GM18502 (cell line): ENCODE data around the gene KCNQ1OT1.

Experiments
- ATAC-seq: cut with Tn5 transposase; IDR thresholded peaks from one replicate; pipeline ENCODE4 v1.9.1; 2021; ENCODE audit warnings: mild to moderate bottlenecking; ENCODE audit not compliant: unreplicated experiment, poor library complexity

KCNQ1OT1 gene

GRCh38 chr11:2704356-2704755 is 4.6 kb upstream of the KCNQ1OT1 start:
- ATAC-seq, result no peak

GRCh38 chr11:2703363-2704141 is 3.8 kb upstream of the KCNQ1OT1 start:
- no peak for ATAC-seq

- ATAC-seq, result no peak
Observed at GRCh38 chr11:2702771-2703362, 3.1 kb upstream of the KCNQ1OT1 start.

- no peak for ATAC-seq
Observed at GRCh38 chr11:2701898-2702434, 2.2 kb upstream of the KCNQ1OT1 start.

- ATAC-seq, result no peak
Observed at GRCh38 chr11:2701230-2701629, 1.4 kb upstream of the KCNQ1OT1 start.

GRCh38 chr11:2700415-2701211 is 819 bp upstream of the KCNQ1OT1 start:
- ATAC-seq, result peak; percentile 35

GRCh38 chr11:2699185-2699530 is 636 bp downstream of the KCNQ1OT1 start:
- peak; percentile 2 for ATAC-seq

- no peak for ATAC-seq
Observed at GRCh38 chr11:2698386-2699184, 1.2 kb downstream of the KCNQ1OT1 start.

GRCh38 chr11:2697866-2698265 is 1.9 kb downstream of the KCNQ1OT1 start:
- no peak for ATAC-seq

- ATAC-seq, result no peak
Observed at GRCh38 chr11:2696455-2696854, 3.3 kb downstream of the KCNQ1OT1 start.

GRCh38 chr11:2694995-2695939 is 4.5 kb downstream of the KCNQ1OT1 start:
- no peak for ATAC-seq

- no peak for ATAC-seq
Observed at GRCh38 chr11:2694495-2694894, 5.3 kb downstream of the KCNQ1OT1 start.

GRCh38 chr11:2693271-2694261 is 6.2 kb downstream of the KCNQ1OT1 start:
- ATAC-seq, result no peak

GRCh38 chr11:2691991-2692875 is 7.6 kb downstream of the KCNQ1OT1 start:
- no peak for ATAC-seq

GRCh38 chr11:2691355-2691761 is 8.4 kb downstream of the KCNQ1OT1 start:
- ATAC-seq, result no peak

GRCh38 chr11:2690596-2691354 is 9.0 kb downstream of the KCNQ1OT1 start:
- no peak for ATAC-seq
